ENCODE data around the gene LAMB4. TPM values are rescaled to one million over a fixed set of nuclear protein-coding genes. Genes with fewer than 3 reads are reported as not detected.

The LAMB4 gene
- total RNA-seq, 1 donor from 2014 or later: 0.75 TPM

- DNase-seq (ENCODE audit: extremely low spot score, unreplicated experiment): no peak
- no peaks in the 10 kb centered on the region for H3K27me3 Mint-ChIP-seq (ENCODE audit: unreplicated experiment)
- H3K9me3 Mint-ChIP-seq (ENCODE audit: unreplicated experiment): no peaks in the 10 kb centered on the region
- no peak overlapping the region for H3K4me3 Mint-ChIP-seq (ENCODE audit: unreplicated experiment)
- TF ChIP-seq, protein P1, sequence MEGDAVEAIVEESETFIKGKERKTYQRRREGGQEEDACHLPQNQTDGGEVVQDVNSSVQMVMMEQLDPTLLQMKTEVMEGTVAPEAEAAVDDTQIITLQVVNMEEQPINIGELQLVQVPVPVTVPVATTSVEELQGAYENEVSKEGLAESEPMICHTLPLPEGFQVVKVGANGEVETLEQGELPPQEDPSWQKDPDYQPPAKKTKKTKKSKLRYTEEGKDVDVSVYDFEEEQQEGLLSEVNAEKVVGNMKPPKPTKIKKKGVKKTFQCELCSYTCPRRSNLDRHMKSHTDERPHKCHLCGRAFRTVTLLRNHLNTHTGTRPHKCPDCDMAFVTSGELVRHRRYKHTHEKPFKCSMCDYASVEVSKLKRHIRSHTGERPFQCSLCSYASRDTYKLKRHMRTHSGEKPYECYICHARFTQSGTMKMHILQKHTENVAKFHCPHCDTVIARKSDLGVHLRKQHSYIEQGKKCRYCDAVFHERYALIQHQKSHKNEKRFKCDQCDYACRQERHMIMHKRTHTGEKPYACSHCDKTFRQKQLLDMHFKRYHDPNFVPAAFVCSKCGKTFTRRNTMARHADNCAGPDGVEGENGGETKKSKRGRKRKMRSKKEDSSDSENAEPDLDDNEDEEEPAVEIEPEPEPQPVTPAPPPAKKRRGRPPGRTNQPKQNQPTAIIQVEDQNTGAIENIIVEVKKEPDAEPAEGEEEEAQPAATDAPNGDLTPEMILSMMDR (IDR thresholded peaks at IDR 0.05): no peak
- H3K27ac Mint-ChIP-seq (ENCODE audit: unreplicated experiment): no peak overlapping the region
- H3K36me3 Mint-ChIP-seq (ENCODE audit: unreplicated experiment): no peaks in the 10 kb centered on the region
- peaks cover 3% of the 10 kb centered on the region for H3K4me1 Mint-ChIP-seq (ENCODE audit: unreplicated experiment)
Observed at GRCh38 chr7:108063520-108063933, 66.6 kb downstream of the LAMB4 start.

- Mint-ChIP-seq H3K36me3 (ENCODE audit: unreplicated experiment) (no peaks in the 10 kb centered on the region), H3K27me3 (ENCODE audit: unreplicated experiment) (no peaks in the 10 kb centered on the region), H3K4me1 (ENCODE audit: unreplicated experiment) (peaks cover 3% of the 10 kb centered on the region), H3K27ac (ENCODE audit: unreplicated experiment) (no peak overlapping the region), H3K9me3 (ENCODE audit: unreplicated experiment) (no peaks in the 10 kb centered on the region), H3K4me3 (ENCODE audit: unreplicated experiment) (no peak overlapping the region)
- no peak for DNase-seq (ENCODE audit: extremely low spot score, unreplicated experiment)
- TF ChIP-seq, protein P1 (IDR thresholded peaks at IDR 0.05): no peak
Observed at GRCh38 chr7:108062250-108063014, 67.7 kb downstream of the LAMB4 start.

- TF ChIP-seq, protein P1 (IDR thresholded peaks at IDR 0.05): no peak
- no peak overlapping the region for H3K4me3 Mint-ChIP-seq (ENCODE audit: unreplicated experiment)
- peaks cover 5% of the 10 kb centered on the region for H3K4me1 Mint-ChIP-seq (ENCODE audit: unreplicated experiment)
- no peaks in the 10 kb centered on the region for H3K36me3 Mint-ChIP-seq (ENCODE audit: unreplicated experiment)
- no peaks in the 10 kb centered on the region for H3K27me3 Mint-ChIP-seq (ENCODE audit: unreplicated experiment)
- no peak for DNase-seq (ENCODE audit: extremely low spot score, unreplicated experiment)
- no peak overlapping the region for H3K27ac Mint-ChIP-seq (ENCODE audit: unreplicated experiment)
- no peaks in the 10 kb centered on the region for H3K9me3 Mint-ChIP-seq (ENCODE audit: unreplicated experiment)
Observed at GRCh38 chr7:108059526-108059925, 70.6 kb downstream of the LAMB4 start.

DNA sequence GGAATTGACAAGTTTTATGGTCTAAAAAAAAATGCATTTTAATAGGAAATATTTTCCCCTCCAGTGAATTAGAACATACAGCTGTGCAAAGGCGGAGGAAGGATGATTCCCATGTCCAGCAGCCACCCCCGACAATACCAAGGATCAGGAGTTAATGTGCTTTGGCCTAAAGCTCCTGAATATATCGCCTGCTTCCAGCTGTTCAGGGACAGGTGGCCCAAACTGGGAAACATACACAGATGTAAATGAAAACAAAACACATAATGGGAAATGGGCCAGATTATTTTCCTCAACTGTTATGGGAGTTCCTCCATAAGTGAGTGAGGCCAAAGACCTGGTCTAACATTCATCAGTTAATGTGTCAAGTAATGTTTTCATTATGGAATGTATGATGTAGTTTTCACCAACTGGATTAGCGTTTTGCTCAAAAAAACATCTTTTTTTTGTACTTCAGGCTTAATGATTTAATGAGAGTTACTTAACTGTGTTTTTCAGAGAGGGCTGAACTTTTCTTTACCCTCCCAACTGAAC, 72.1 kb downstream of the LAMB4 start:
- Mint-ChIP-seq H3K9me3 (ENCODE audit: unreplicated experiment) (no peaks in the 10 kb centered on the region), H3K36me3 (ENCODE audit: unreplicated experiment) (no peaks in the 10 kb centered on the region), H3K4me3 (ENCODE audit: unreplicated experiment) (no peak overlapping the region), H3K27ac (ENCODE audit: unreplicated experiment) (no peak overlapping the region), H3K27me3 (ENCODE audit: unreplicated experiment) (no peaks in the 10 kb centered on the region), H3K4me1 (ENCODE audit: unreplicated experiment) (peaks cover 5% of the 10 kb centered on the region)
- TF ChIP-seq, protein P1 (IDR thresholded peaks at IDR 0.05): no peak
- DNase-seq (ENCODE audit: extremely low spot score, unreplicated experiment): no peak

GRCh38 chr7:108055611-108056021, 74.5 kb downstream of the LAMB4 start:
- Mint-ChIP-seq H3K27me3 (ENCODE audit: unreplicated experiment) (no peaks in the 10 kb centered on the region), H3K4me1 (ENCODE audit: unreplicated experiment) (peaks cover 5% of the 10 kb centered on the region), H3K27ac (ENCODE audit: unreplicated experiment) (no peak overlapping the region), H3K9me3 (ENCODE audit: unreplicated experiment) (no peaks in the 10 kb centered on the region), H3K36me3 (ENCODE audit: unreplicated experiment) (no peaks in the 10 kb centered on the region), H3K4me3 (ENCODE audit: unreplicated experiment) (no peak overlapping the region)
- TF ChIP-seq, protein P1 (IDR thresholded peaks at IDR 0.05): no peak
- DNase-seq (ENCODE audit: extremely low spot score, unreplicated experiment): no peak
